Trophoblast cell (in vitro differentiated cells and primary cell): ENCODE results near the gene CARNS1.

Experiments used
- DNase-seq, 2 donors: peaks; one replicate each; pipeline ENCODE4 v3.0.0-alpha.2; 2016
- H2AFZ ChIP-seq: 2 replicates; pipeline ENCODE4 v1.6.1; 2013; ENCODE audit warnings: low read length, moderate library complexity, mild to moderate bottlenecking; ENCODE audit not compliant: insufficient read depth, poor library complexity
- H2AK5ac ChIP-seq: 2 replicates; pipeline ENCODE4 v1.6.1; 2013; ENCODE audit warnings: mild to moderate bottlenecking, low read length
- H2BK120ac ChIP-seq: 2 replicates; pipeline ENCODE4 v1.6.1; 2013; ENCODE audit warnings: low read length, mild to moderate bottlenecking, moderate library complexity; ENCODE audit not compliant: insufficient read depth, poor library complexity
- H2BK12ac ChIP-seq: 2 replicates; pipeline ENCODE4 v1.6.1; 2013; ENCODE audit warnings: mild to moderate bottlenecking, low read length, moderate library complexity
- H2BK5ac ChIP-seq: 2 replicates; pipeline ENCODE4 v1.6.1; 2013; ENCODE audit warnings: low read length, low read depth, moderate library complexity, mild to moderate bottlenecking; ENCODE audit not compliant: poor library complexity
- H3K14ac ChIP-seq: 2 replicates; pipeline ENCODE4 v1.6.1; 2013; ENCODE audit warnings: mild to moderate bottlenecking, low read length
- H3K18ac ChIP-seq: 2 replicates; pipeline ENCODE4 v1.6.1; 2013; ENCODE audit warnings: mild to moderate bottlenecking, low read length
- H3K23ac ChIP-seq: 2 replicates; pipeline ENCODE4 v1.6.1; 2013; ENCODE audit warnings: low read length
- H3K27ac ChIP-seq: 2 replicates; pipeline ENCODE4 v1.5.1; 2013; ENCODE audit warnings: low read depth, mild to moderate bottlenecking, inconsistent platforms, low read length, moderate library complexity
- H3K27me3 ChIP-seq: 2 replicates; pipeline ENCODE4 v1.6.1; 2013; ENCODE audit warnings: inconsistent platforms, mild to moderate bottlenecking, low read length, moderate library complexity; ENCODE audit not compliant: insufficient read depth
- H3K36me3 ChIP-seq, 2 experiments: 1 replicate in 1 of 2; 2 replicates in 1 of 2; pipeline ENCODE4 v1.6.1; 2013; ENCODE audit warnings: low read length in 2 of 2, mild to moderate bottlenecking in 2 of 2, moderate library complexity in 1 of 2; ENCODE audit not compliant: insufficient read depth in 2 of 2, control insufficient read depth in 1 of 2
- H3K4ac ChIP-seq: 2 replicates; pipeline ENCODE4 v1.6.1; 2013; ENCODE audit warnings: low read depth, mild to moderate bottlenecking, low read length, moderate library complexity
- H3K4me1 ChIP-seq, 2 experiments: 1 replicate in 1 of 2; 2 replicates in 1 of 2; pipeline ENCODE4 v1.6.1; 2013; ENCODE audit warnings: low read length in 2 of 2, mild to moderate bottlenecking in 2 of 2, moderate library complexity in 1 of 2; ENCODE audit not compliant: insufficient read depth in 2 of 2, control insufficient read depth in 1 of 2
- H3K4me2 ChIP-seq: 2 replicates; pipeline ENCODE4 v1.6.1; 2013; ENCODE audit warnings: inconsistent platforms, mild to moderate bottlenecking, low read length, moderate library complexity
- H3K4me3 ChIP-seq: 2 replicates; pipeline ENCODE4 v1.5.1; 2013; ENCODE audit warnings: mild to moderate bottlenecking, low read depth, low read length, inconsistent platforms
- H3K79me1 ChIP-seq: one replicate; pipeline ENCODE4 v1.6.1; 2013; ENCODE audit warnings: low read length
- H3K79me2 ChIP-seq: 2 replicates; pipeline ENCODE4 v1.6.1; 2013; ENCODE audit warnings: low read length, mild to moderate bottlenecking; ENCODE audit not compliant: control insufficient read depth, insufficient read depth, poor library complexity
- H3K9ac ChIP-seq: 2 replicates; pipeline ENCODE4 v1.6.1; 2013; ENCODE audit warnings: mild to moderate bottlenecking, low read length
- H3K9me3 ChIP-seq: 2 replicates; pipeline ENCODE4 v1.6.1; 2013; ENCODE audit warnings: low read depth, mild to moderate bottlenecking, control low read depth, inconsistent platforms, low read length; ENCODE audit not compliant: insufficient read depth
- H4K12ac ChIP-seq: 2 replicates; pipeline ENCODE4 v1.6.1; 2013; ENCODE audit warnings: low read depth, mild to moderate bottlenecking, low read length, moderate library complexity
- H4K8ac ChIP-seq: 2 replicates; pipeline ENCODE4 v1.6.1; 2013; ENCODE audit warnings: low read depth, mild to moderate bottlenecking, low read length, moderate library complexity
- H4K91ac ChIP-seq: one replicate; pipeline ENCODE4 v1.6.1; 2013; ENCODE audit warnings: low read depth, mild to moderate bottlenecking, low read length, moderate library complexity
- WGBS: extraction: QIAGEN DNeasy Blood & Tissue Kit; methylation state at CpG from one replicate; pipeline ENCODE4 v1.1.7; 2013; ENCODE audit warnings: missing lambda C conversion rate; ENCODE audit not compliant: insufficient read length, insufficient coverage; ENCODE audit errors: extremely low coverage; 5-methylcytosine and 5-hydroxymethylcytosine counted together

Gene CARNS1

DNA sequence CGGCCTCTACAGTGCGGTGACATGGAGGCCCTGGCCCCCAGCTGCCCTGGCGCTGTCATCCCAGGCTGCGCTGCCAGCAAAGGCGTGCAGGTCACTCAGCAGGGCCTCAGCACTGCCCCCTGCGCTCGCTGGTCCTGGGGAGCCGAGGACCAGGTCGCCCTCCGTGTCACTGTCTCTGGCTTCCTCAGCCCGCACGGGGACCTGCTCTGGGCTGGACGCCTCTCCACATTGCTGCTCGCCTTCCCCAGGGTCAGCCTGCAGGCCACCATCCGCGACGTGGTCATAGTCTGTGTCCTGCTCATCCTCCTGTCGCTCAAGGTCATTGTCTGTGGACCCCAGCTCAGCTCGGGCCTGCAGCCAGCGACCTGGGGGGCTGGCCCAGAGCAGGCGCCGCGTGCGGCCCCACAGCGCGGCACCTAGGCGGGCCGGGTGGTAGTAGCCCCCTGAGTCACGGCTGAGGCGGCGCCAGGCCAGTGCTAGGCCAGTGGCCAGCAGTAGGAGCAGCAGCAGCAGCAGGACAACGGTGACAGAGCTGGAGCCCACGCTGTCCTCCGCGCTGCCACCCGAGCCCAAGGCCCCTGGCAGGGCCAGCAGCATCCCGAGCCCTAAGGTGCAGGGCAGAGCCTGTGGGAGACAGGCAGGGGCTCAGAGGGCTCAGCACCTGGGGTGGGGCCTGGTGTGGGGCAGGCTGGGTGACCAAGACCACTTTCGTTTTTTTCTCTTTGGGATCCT, 20.4 kb downstream of the CARNS1 start:
- Histone ChIP-seq H3K79me1 (peaks cover 9% of the 10 kb centered on the region), H3K4me2 (no peak overlapping the region), H2AK5ac (peak overlapping the region; percentile 32), H4K91ac (peak overlapping the region; percentile 49), H3K14ac (peak overlapping the region; percentile 1), H2BK120ac (peak overlapping the region; percentile 3), H3K9me3 (no peaks in the 10 kb centered on the region), H3K4me3 (no peak overlapping the region), H2BK12ac (no peak overlapping the region), H3K23ac (no peak overlapping the region), H4K8ac (no peak overlapping the region), H3K4me1 (peaks cover 12 to 24% of the 10 kb centered on the region in 2 experiments), H3K79me2 (no peaks in the 10 kb centered on the region), H3K18ac (peak overlapping the region; percentile 12), H4K12ac (peak overlapping the region; percentile 23), H3K36me3 (peaks cover 79 to 82% of the 10 kb centered on the region in 2 experiments), H3K27me3 (no peaks in the 10 kb centered on the region), H2AFZ (no peak overlapping the region), H2BK5ac (no peak overlapping the region), H3K4ac (no peak overlapping the region), H3K9ac (no peak overlapping the region), H3K27ac (peak overlapping the region; percentile 80)
- no peak for DNase-seq
- no CpG with 5 or more reads among the region's 38 CpGs for WGBS

DNA sequence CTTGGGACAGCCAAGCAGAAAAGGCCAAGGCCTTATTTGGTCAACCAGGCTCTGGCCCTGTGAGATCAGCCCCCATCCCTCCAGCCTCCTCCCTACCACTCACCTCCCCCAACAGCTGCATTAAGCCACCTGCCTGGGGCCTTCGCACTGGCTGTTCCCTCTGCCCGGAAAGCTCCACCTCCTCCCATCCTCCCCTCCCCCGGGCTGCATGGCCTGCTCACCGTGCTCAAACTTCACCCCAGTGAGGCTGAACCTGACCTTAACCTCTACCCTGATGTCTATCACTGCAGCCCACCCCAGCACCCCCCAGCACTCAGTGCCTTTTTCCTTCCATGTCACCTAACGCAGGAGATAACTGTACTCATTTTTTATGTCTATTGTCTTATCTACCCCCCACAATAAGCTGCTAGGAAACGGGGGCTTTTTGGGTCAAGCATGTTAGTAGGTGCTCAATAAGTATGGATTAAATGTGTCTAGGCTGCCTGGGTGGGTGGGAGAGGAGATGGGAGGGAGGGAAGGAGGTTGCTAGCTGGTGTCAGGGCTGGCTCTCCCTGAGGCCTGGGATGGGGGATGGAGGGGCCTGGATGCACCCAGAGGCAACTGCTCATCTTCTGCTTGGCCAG, 21.1 kb downstream of the CARNS1 start:
- no peak overlapping the region for H3K18ac ChIP-seq
- whole genome bisulfite sequencing, result no CpG with 5 or more reads among the region's 6 CpGs
- H3K4me3 ChIP-seq, result no peak overlapping the region
- H3K79me2 ChIP-seq, result no peaks in the 10 kb centered on the region
- peaks cover 80 to 85% of the 10 kb centered on the region in 2 experiments for H3K36me3 ChIP-seq
- no peak overlapping the region for H3K9ac ChIP-seq
- H3K27ac ChIP-seq, result peak overlapping the region; percentile 80
- H3K23ac ChIP-seq, result no peak overlapping the region
- H3K4me2 ChIP-seq, result peak overlapping the region; percentile 14
- peak overlapping the region; percentile 7 for H2BK12ac ChIP-seq
- peak overlapping the region; percentile 20 for H2BK5ac ChIP-seq
- no peak overlapping the region for H2AK5ac ChIP-seq
- H2AFZ ChIP-seq, result no peak overlapping the region
- peaks cover 9% of the 10 kb centered on the region for H3K79me1 ChIP-seq
- H2BK120ac ChIP-seq, result no peak overlapping the region
- H4K12ac ChIP-seq, result no peak overlapping the region
- H3K4ac ChIP-seq, result no peak overlapping the region
- H4K8ac ChIP-seq, result no peak overlapping the region
- H3K4me1 ChIP-seq, result peaks cover 12 to 24% of the 10 kb centered on the region in 2 experiments
- peak; percentile 24 to 32 for DNase-seq
- H3K9me3 ChIP-seq, result no peaks in the 10 kb centered on the region
- H3K14ac ChIP-seq, result no peak overlapping the region
- no peaks in the 10 kb centered on the region for H3K27me3 ChIP-seq
- peak overlapping the region; percentile 41 for H4K91ac ChIP-seq

DNA sequence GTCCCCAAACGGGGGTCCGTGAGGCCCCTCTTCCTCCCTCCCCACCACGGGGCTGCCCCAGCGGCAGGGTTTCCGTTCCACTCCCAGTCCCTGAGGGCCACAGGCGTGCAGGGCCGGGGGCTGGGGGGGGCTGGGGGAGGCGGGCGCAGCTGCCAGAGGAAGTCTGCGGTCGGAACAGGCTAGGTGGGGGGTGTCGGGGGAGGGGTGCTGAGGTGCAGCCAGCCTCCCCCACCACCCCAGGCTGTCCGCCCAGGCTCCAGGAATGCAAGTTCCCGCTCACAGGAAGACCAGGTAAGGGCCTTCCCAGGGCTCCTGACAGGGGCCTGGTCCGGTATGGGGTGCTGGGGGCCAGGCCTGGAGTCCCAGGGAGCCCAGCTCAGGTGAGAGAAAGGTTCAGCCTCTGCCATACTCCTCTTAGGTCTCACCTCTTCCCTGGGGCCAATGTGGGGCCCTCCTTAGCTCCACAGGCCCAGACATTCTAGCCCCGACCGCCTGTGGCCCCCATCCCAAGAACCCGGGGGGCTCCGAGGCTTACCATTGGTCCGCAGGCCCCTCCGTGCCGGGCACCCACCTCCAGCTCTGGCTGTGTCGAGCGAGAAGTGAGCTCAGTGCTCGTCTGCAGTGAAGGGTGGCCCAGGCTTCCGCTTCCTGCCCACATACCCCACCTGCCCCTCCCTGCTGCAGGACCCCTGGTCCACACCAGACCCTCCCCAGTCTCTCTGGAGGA, 21.8 kb downstream of the CARNS1 start, which contains the start of gene PTPRCAP:
TSS of gene PTPRCAP (minus strand) at position 601 of the 727 bp plus-strand sequence. CDS start at position 538, 63 bp downstream.
- Histone ChIP-seq H2BK120ac (peak within 1 kb of the TSS; percentile 15), H4K91ac (peak within 1 kb of the TSS; percentile 59), H2AK5ac (peak within 1 kb of the TSS; percentile 5), H2BK12ac (peak within 1 kb of the TSS; percentile 7), H4K8ac (peak within 1 kb of the TSS; percentile 30), H3K27ac (peak within 1 kb of the TSS; percentile 81), H3K36me3 (peaks cover 78 to 85% of the 10 kb centered on the region in 2 experiments), H2AFZ (no peak within 1 kb of the TSS), H3K79me1 (peaks cover 9% of the 10 kb centered on the region), H3K18ac (peak within 1 kb of the TSS; percentile 21), H2BK5ac (peak within 1 kb of the TSS; percentile 37), H3K4me3 (no peak within 1 kb of the TSS), H3K14ac (peak within 1 kb of the TSS; percentile 64), H3K79me2 (no peaks in the 10 kb centered on the region), H3K4ac (peak within 1 kb of the TSS; percentile 2), H4K12ac (peak within 1 kb of the TSS; percentile 38), H3K9me3 (no peaks in the 10 kb centered on the region), H3K4me1 (peaks cover 12 to 27% of the 10 kb centered on the region in 2 experiments), H3K23ac (no peak within 1 kb of the TSS), H3K4me2 (peak within 1 kb of the TSS; percentile 14), H3K27me3 (no peaks in the 10 kb centered on the region), H3K9ac (no peak within 1 kb of the TSS)
- no CpG with 5 or more reads among the region's 26 CpGs for WGBS
- no peak for DNase-seq

DNA sequence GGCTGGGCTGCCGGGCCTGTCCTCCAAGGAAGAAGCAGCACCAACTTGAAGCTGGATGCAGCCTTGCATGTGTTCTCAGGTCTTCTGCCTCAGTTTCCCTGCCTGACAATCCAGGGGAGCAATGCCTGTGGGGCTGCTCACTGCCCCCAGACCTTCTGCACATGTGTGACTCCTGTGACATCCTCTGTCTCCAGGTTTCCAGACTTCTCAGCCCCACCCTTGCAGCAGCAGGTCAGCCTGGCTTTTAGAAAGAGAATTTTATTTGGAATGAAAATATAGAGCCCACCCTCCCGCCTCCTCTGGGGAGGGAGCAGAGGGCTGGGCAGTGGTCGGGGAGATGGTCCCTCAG, 22.3 kb downstream of the CARNS1 start:
- no peak overlapping the region for H2AK5ac ChIP-seq
- H3K4me1 ChIP-seq, result peaks cover 17 to 32% of the 10 kb centered on the region in 2 experiments
- no peak overlapping the region for H3K4me2 ChIP-seq
- H2BK120ac ChIP-seq, result no peak overlapping the region
- no peak overlapping the region for H3K4ac ChIP-seq
- WGBS, result no CpG with 5 or more reads among the region's 3 CpGs
- H4K12ac ChIP-seq, result peak overlapping the region; percentile 38
- no peaks in the 10 kb centered on the region for H3K27me3 ChIP-seq
- H3K27ac ChIP-seq, result peak overlapping the region; percentile 81
- peak overlapping the region; percentile 64 for H3K14ac ChIP-seq
- no peak overlapping the region for H2BK5ac ChIP-seq
- peaks cover 11% of the 10 kb centered on the region for H3K79me1 ChIP-seq
- H3K9ac ChIP-seq, result no peak overlapping the region
- H4K91ac ChIP-seq, result peak overlapping the region; percentile 59
- no peak for DNase-seq
- H3K9me3 ChIP-seq, result no peaks in the 10 kb centered on the region
- peaks cover 73 to 81% of the 10 kb centered on the region in 2 experiments for H3K36me3 ChIP-seq
- peak overlapping the region; percentile 21 for H3K18ac ChIP-seq
- no peak overlapping the region for H3K23ac ChIP-seq
- peak overlapping the region; percentile 1 for H2BK12ac ChIP-seq
- peak overlapping the region; percentile 30 for H4K8ac ChIP-seq
- H3K4me3 ChIP-seq, result no peak overlapping the region
- no peak overlapping the region for H2AFZ ChIP-seq
- H3K79me2 ChIP-seq, result peaks cover 4% of the 10 kb centered on the region
